22Rv1 (cell line): ENCODE measurements around the gene PLEKHM3.
"Not testable (repeated sequence)": the region's sequence is repeated elsewhere in the genome, so short reads cannot be mapped to it uniquely, and the experiment has no call there.

ENCODE experiments used
- H3K27ac ChIP-seq: fragments of 450-650 bp; 2 replicates; pipeline ENCODE4 v1.5.1; 2017
- ZFX ChIP-seq: fragments of 450-650 bp; IDR thresholded peaks from 2 replicates; pipeline ENCODE4 v1.6.1; 2017; ENCODE audit warnings: antibody characterized with exemption, borderline replicate concordance
- TF ChIP-seq, protein P1 (sequence below): fragments of 450-650 bp; IDR thresholded peaks from 2 replicates; pipeline ENCODE4 v1.5.1; 2017; ENCODE audit warnings: mild to moderate bottlenecking

The PLEKHM3 gene

DNA sequence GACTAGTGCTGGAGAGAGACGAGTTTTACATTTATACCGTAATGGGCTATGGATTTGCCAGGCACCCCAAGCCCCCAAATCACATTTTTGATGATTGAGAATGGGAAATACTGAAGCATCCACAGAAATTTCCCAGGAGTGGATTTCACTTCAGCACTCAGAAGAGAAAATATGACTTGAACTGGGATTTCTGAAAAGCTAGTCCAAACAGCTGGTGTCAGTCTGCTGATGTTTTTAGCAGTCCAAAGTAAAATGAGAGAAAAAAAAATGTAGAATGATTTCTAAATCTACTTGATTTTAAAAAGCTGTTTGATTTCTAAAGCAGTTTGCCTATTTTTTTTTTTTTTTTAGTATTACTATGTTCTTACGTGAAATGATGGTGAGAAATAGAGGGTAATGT, 105.0 kb downstream of the PLEKHM3 start:
- H3K27ac ChIP-seq: no peak overlapping the region
- TF ChIP-seq, protein P1, sequence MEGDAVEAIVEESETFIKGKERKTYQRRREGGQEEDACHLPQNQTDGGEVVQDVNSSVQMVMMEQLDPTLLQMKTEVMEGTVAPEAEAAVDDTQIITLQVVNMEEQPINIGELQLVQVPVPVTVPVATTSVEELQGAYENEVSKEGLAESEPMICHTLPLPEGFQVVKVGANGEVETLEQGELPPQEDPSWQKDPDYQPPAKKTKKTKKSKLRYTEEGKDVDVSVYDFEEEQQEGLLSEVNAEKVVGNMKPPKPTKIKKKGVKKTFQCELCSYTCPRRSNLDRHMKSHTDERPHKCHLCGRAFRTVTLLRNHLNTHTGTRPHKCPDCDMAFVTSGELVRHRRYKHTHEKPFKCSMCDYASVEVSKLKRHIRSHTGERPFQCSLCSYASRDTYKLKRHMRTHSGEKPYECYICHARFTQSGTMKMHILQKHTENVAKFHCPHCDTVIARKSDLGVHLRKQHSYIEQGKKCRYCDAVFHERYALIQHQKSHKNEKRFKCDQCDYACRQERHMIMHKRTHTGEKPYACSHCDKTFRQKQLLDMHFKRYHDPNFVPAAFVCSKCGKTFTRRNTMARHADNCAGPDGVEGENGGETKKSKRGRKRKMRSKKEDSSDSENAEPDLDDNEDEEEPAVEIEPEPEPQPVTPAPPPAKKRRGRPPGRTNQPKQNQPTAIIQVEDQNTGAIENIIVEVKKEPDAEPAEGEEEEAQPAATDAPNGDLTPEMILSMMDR: no peak
- TF ChIP-seq ZFX: no peak

DNA sequence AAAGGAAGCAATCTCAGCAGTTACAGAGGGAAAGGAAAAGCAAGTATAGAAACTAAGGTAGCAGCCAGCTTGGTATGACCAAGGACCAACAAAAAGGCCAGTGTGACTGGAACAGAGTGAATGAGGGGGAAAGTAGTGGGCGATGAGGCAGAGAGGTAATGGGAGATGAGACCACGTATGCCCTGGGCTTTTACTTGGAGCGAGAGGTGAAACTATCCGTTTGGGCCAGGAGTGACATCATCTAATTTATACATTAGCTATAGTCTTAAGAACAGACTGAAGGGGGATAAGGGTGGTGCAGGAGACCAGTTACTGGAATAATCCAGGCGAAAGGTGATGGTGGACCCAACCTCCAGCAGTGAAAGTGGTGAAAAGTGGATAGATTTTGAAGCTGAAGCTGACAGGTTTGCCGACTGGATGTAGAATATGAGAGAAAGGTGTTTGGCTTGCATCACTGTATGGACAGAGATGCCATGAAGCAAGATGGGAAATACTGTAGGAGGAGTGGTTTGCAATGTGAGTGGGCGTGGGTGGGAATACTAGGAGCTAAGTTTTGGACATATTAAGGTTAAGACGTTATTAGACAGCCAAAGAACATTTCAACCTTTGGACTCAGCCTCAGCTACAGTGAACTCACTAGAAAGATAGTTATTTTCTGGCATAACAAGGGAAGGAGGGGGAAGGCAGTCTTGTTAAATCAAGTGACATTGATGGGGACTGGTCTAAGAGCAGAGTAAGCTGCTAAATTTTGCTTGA, 106.0 kb downstream of the PLEKHM3 start:
- H3K27ac ChIP-seq: no peak overlapping the region
- TF ChIP-seq, protein P1: no peak
- TF ChIP-seq ZFX: no peak

DNA sequence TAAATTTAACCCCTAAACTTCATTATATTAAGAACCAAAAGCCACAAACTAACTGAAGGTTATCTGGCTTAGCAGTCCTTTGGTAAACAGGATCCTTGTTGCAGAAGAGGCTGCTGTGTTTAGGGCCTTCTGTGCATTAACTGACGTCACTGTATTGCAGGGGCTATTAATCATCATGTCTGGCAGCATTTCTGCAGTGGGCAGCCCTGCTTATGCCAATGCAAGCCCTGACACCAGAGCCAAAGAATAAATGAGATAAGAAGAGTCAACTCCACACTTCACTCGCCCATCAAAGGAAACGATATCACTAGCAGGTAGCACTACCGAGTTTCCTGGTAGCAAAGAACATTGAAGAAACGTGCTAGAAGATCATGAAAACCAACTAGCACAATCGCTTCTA, 110.6 kb downstream of the PLEKHM3 start:
- TF ChIP-seq ZFX: no peak
- TF ChIP-seq, protein P1: no peak
- no peak overlapping the region for H3K27ac ChIP-seq

DNA sequence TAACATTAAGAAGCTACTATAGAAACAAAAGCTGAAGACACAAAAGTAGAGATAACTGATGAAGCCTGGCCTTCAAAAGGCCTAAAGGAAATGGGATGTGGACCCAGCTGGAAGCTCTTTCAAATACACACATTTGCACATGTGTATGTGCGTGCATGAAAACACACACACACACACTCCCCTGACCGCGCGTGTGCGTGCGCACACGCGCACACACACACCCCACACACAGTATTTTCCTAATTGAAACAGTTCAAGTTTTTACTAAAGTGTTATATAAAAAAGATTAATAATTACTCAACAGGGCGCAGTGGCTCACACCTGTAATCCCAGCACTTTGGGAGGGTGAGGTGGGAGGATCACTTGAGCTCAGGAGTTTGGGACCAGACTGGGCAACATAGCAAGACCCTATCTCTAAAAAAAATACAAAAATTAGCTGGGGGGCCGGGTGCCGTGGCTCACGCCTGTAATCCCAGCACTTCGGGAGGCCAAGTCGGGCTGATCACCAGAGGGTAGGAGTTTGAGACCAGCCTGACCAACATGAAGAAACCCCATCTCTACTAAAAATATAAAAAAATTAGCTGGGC, 111.5 kb downstream of the PLEKHM3 start:
- TF ChIP-seq, protein P1: no peak
- no peak for TF ChIP-seq ZFX

DNA sequence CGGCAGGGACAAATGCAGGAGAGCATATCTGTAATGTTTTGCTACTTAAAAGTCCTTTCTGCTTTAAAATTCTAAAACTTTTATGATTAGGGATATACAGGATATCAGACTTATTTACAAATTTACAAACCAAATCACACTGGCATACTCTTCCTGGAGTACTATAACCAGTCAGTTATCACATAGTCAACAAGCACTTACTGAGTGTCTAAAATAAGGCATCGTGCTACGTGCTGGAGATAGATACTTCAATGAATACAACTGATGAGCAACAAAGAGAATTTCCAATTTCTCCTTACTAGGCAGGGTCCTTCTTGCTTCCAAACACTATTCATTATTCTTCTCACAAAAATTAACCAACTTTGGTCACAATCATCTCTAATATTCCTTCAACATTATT, 113.5 kb downstream of the PLEKHM3 start:
- TF ChIP-seq, protein P1: no peak
- TF ChIP-seq ZFX: no peak
- no peak overlapping the region for H3K27ac ChIP-seq

More for the DNA sequence above, 111.5 kb downstream of the PLEKHM3 start:
- no peak overlapping the region for H3K27ac ChIP-seq

DNA sequence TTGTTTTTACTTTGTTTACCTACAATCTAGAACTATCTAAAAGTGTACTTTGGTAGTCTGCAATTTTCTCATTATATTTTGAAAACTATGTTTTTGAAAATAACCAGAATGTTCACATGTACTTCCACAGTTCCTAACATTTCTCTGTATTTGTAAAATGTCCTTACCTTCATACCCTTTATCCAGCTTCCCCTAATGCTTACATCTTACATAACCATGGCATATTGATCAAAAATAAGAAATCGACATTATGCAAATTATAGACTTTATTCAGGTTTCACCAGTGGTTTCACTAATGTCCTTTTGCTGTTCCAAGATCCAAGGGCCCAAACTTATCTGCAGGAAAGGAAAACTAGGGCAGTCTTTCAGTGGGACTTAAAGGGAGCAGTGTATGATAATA, 114.1 kb downstream of the PLEKHM3 start:
- H3K27ac ChIP-seq: no peak overlapping the region
- TF ChIP-seq ZFX: no peak
- TF ChIP-seq, protein P1: no peak

DNA sequence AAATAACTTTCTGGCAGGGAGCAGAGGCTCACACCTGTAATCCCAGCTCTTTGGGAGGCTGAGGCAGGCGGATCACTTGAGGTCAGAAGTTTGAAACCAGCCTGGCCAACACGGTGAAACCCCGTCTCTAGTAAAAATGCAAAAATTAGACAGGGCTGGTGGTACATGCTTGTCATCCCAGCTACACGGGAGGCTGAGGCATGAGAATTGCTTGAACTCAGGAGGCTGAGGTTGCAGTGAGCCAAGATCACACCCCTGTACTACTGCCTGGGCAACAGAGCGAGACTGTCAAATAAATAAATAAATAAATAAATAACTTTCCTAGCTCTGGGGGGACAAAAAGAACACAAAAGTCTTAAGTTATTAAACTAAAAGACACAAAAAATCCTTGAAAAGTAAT, 118.8 kb downstream of the PLEKHM3 start:
- H3K27ac ChIP-seq: not testable (repeated sequence)
